Stimulated activated CD4-positive, alpha-beta T cell treated with anti-CD3 and anti-CD28 coated beads, TNF-alpha, amount 100 ng/mL, for 24 hours (primary cell): ENCODE data around the gene MRPS22.
"Not testable (repeated sequence)": the region's sequence is repeated elsewhere in the genome, so short reads cannot be mapped to it uniquely, and the experiment has no call there.

Source experiments
- DNase-seq, 3 experiments: peaks; one replicate each; pipeline ENCODE4 v3.0.0-alpha.2; 2020; ENCODE audit warnings: low read depth in 3 of 3

Gene MRPS22

GRCh38 chr3:139396707-139397106 is 52.9 kb downstream of the MRPS22 start:
- no peak for DNase-seq

DNA sequence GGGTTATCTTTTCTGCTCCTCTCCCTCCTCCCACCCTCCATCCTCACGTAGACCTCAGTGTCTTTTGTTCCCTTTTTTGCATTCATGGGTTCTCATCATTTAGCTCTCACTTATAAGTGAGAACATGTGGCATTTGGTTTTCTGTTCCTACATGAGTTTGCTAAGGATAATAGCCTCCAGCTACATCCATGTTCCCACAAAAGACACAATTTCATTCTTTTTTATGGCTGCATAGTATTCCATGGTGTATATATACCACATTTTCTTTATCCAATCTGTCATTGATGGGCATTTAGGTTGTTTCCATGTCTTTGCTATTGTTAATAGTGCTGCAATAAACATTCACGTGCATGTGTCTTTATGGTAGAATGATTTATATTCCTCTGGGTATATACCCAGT is 57.3 kb downstream of the MRPS22 start:
- DNase-seq, result not testable (repeated sequence)
